Loucy (cell line): Measurements from ENCODE around the gene LHX2.

Experiments used
- CTCF ChIP-seq: fragments of 200-600 bp; sonication (generic); conservative IDR thresholded peaks from 2 replicates; pipeline ENCODE4 v1.5.1; 2014; ENCODE audit warnings: mild to moderate bottlenecking, antibody characterized with exemption, low read length
- EZH2phosphoT487 ChIP-seq: fragments of 200-600 bp; IDR thresholded peaks from 2 replicates; pipeline ENCODE4 v1.6.1; 2018; ENCODE audit warnings: antibody characterized with exemption, mild to moderate bottlenecking, moderate library complexity, borderline replicate concordance

GRCh38 chr9:124014211-124014955, 2.8 kb downstream of the LHX2 start:
- TF ChIP-seq CTCF = no peak
- TF ChIP-seq EZH2phosphoT487 = no peak
